AG08396 (cell line): ENCODE measurements around the gene SOS1.
A peak's percentile ranks its signal among the peaks of the same experiment; 100 is the strongest.

ENCODE experiments used
- DNase-seq: peaks from one replicate; pipeline ENCODE4 v3.0.0; 2012; ENCODE audit warnings: low spot score, mixed read lengths

The SOS1 gene

GRCh38 chr2:39024833-39025232, 96.0 kb downstream of the SOS1 start:
- DNase-seq = no peak

GRCh38 chr2:39023649-39024048, 97.2 kb downstream of the SOS1 start:
- no peak for DNase-seq

GRCh38 chr2:39022642-39023235, 98.1 kb downstream of the SOS1 start:
- no peak for DNase-seq

- DNase-seq = no peak
These were observed 100.5 kb downstream of the SOS1 start for GRCh38 chr2:39020383-39020782.

GRCh38 chr2:39018638-39019037, 102.2 kb downstream of the SOS1 start:
- DNase-seq = no peak

GRCh38 chr2:39017334-39017733, 103.5 kb downstream of the SOS1 start:
- no peak for DNase-seq

GRCh38 chr2:39015424-39015823, 105.4 kb downstream of the SOS1 start:
- no peak for DNase-seq

GRCh38 chr2:39013871-39014270, 107.0 kb downstream of the SOS1 start:
- no peak for DNase-seq

- peak; percentile 2 for DNase-seq
These were observed 112.2 kb downstream of the SOS1 start for GRCh38 chr2:39008665-39009064.

- DNase-seq = no peak
These were observed 112.9 kb downstream of the SOS1 start for GRCh38 chr2:39007875-39008504.

- DNase-seq = no peak
These were observed 120.3 kb downstream of the SOS1 start for GRCh38 chr2:39000552-39000951.

- DNase-seq = peak; percentile 54
These were observed 123.1 kb downstream of the SOS1 start for GRCh38 chr2:38997781-38998180.

- DNase-seq = no peak
These were observed 129.0 kb downstream of the SOS1 start for GRCh38 chr2:38991899-38992298.

- DNase-seq = no peak
These were observed 132.1 kb downstream of the SOS1 start for GRCh38 chr2:38988716-38989115.

GRCh38 chr2:38982498-38982897, 138.4 kb downstream of the SOS1 start:
- DNase-seq = no peak

- no peak for DNase-seq
These were observed 139.0 kb downstream of the SOS1 start for GRCh38 chr2:38981670-38982357.

- no peak for DNase-seq
These were observed 139.7 kb downstream of the SOS1 start for GRCh38 chr2:38981003-38981669.

GRCh38 chr2:38978908-38979307, 141.9 kb downstream of the SOS1 start:
- DNase-seq = no peak

- DNase-seq = no peak
These were observed 142.5 kb downstream of the SOS1 start for GRCh38 chr2:38978296-38978903.

GRCh38 chr2:38977047-38977446, 143.8 kb downstream of the SOS1 start:
- DNase-seq = no peak

GRCh38 chr2:38975042-38975441, 145.8 kb downstream of the SOS1 start:
- no peak for DNase-seq

GRCh38 chr2:38973266-38973665, 147.6 kb downstream of the SOS1 start:
- DNase-seq = no peak

- no peak for DNase-seq
These were observed 149.5 kb downstream of the SOS1 start for GRCh38 chr2:38971377-38971776.
